ENCODE results near the gene SLC25A29.

- no peak for TF ChIP-seq CTCF (IDR thresholded peaks at IDR 0.05)
- no peak for TF ChIP-seq POLR2A (IDR thresholded peaks at IDR 0.05)
Measured at GRCh38 chr14:100243020-100243419, 63.2 kb downstream of the SLC25A29 start.
